GM19035 (cell line): ENCODE measurements around the gene SEMA3E.
A peak's percentile ranks its signal among the peaks of the same experiment; 100 is the strongest.
"Not testable (repeated sequence)": the region's sequence is repeated elsewhere in the genome, so short reads cannot be mapped to it uniquely, and the experiment has no call there.

Source experiments
- ATAC-seq: cut with Tn5 transposase; IDR thresholded peaks from one replicate; pipeline ENCODE4 v1.9.1; 2021; ENCODE audit not compliant: unreplicated experiment

Gene SEMA3E

GRCh38 chr7:83562960-83563359 lies 86.0 kb downstream of the SEMA3E start:
- ATAC-seq = no peak

GRCh38 chr7:83562289-83562688 lies 86.7 kb downstream of the SEMA3E start:
- ATAC-seq = no peak

GRCh38 chr7:83559887-83560286 lies 89.1 kb downstream of the SEMA3E start:
- no peak for ATAC-seq

GRCh38 chr7:83552556-83552955 lies 96.4 kb downstream of the SEMA3E start:
- ATAC-seq = not testable (repeated sequence)

GRCh38 chr7:83550100-83550499 lies 98.8 kb downstream of the SEMA3E start:
- no peak for ATAC-seq

GRCh38 chr7:83548250-83548649 lies 100.7 kb downstream of the SEMA3E start:
- no peak for ATAC-seq

- ATAC-seq = peak; percentile 76
Observed at GRCh38 chr7:83547526-83547925, 101.4 kb downstream of the SEMA3E start.

- no peak for ATAC-seq
Observed at GRCh38 chr7:83546586-83546985, 102.4 kb downstream of the SEMA3E start.

- ATAC-seq = no peak
Observed at GRCh38 chr7:83541187-83541960, 107.6 kb downstream of the SEMA3E start.

GRCh38 chr7:83534488-83534887 lies 114.5 kb downstream of the SEMA3E start:
- no peak for ATAC-seq

- ATAC-seq = no peak
Observed at GRCh38 chr7:83532219-83532618, 116.7 kb downstream of the SEMA3E start.

- ATAC-seq = no peak
Observed at GRCh38 chr7:83531766-83532165, 117.2 kb downstream of the SEMA3E start.

- no peak for ATAC-seq
Observed at GRCh38 chr7:83528925-83529423, 120.0 kb downstream of the SEMA3E start.

- no peak for ATAC-seq
Observed at GRCh38 chr7:83524277-83525075, 124.5 kb downstream of the SEMA3E start.

- no peak for ATAC-seq
Observed at GRCh38 chr7:83520726-83521125, 128.2 kb downstream of the SEMA3E start.

- ATAC-seq = no peak
Observed at GRCh38 chr7:83519240-83519639, 129.7 kb downstream of the SEMA3E start.

GRCh38 chr7:83517035-83517700 lies 131.8 kb downstream of the SEMA3E start:
- ATAC-seq = no peak

GRCh38 chr7:83514977-83515376 lies 134.0 kb downstream of the SEMA3E start:
- ATAC-seq = no peak

- no peak for ATAC-seq
Observed at GRCh38 chr7:83509255-83510021, 139.5 kb downstream of the SEMA3E start.

GRCh38 chr7:83504330-83504729 lies 144.6 kb downstream of the SEMA3E start:
- no peak for ATAC-seq

GRCh38 chr7:83502636-83503035 lies 146.3 kb downstream of the SEMA3E start:
- no peak for ATAC-seq
